H54 (cell line): ENCODE data around the gene OAF.
"Not testable (repeated sequence)": the region's sequence is repeated elsewhere in the genome, so short reads cannot be mapped to it uniquely, and the experiment has no call there.

Experiments used
- DNase-seq: peaks from one replicate; pipeline ENCODE4 v3.0.0; 2011; ENCODE audit warnings: low spot score, mixed read lengths; ENCODE audit not compliant: insufficient read length
- FAIRE-seq: peaks from 3 replicates; lab custom pipeline; 2011; peaks lifted over from hg19 to GRCh38; lab: Jason Lieb, UNC
- POLR2A ChIP-seq: IDR thresholded peaks from 2 replicates; pipeline ENCODE4 v1.6.1; 2011; ENCODE audit warnings: low read depth, mild to moderate bottlenecking, low read length

OAF gene

GRCh38 chr11:120258661-120259060 lies 47.8 kb downstream of the OAF start:
- FAIRE-seq (no peak), DNase-seq (no peak)
- no peak for TF ChIP-seq POLR2A

- DNase-seq: no peak
- no peak for FAIRE-seq
- TF ChIP-seq POLR2A: no peak
These were observed 48.4 kb downstream of the OAF start for GRCh38 chr11:120259241-120259640.

- DNase-seq (no peak), FAIRE-seq (no peak)
- TF ChIP-seq POLR2A: no peak
These were observed 49.2 kb downstream of the OAF start for GRCh38 chr11:120259988-120260565.

GRCh38 chr11:120260616-120261015 lies 49.8 kb downstream of the OAF start:
- FAIRE-seq (no peak), DNase-seq (no peak)
- TF ChIP-seq POLR2A: no peak

- no peak for TF ChIP-seq POLR2A
- DNase-seq: no peak
These were observed 50.5 kb downstream of the OAF start for GRCh38 chr11:120261321-120261720.

GRCh38 chr11:120261931-120262330 lies 51.1 kb downstream of the OAF start:
- DNase-seq: no peak
- no peak for FAIRE-seq
- TF ChIP-seq POLR2A: no peak

More at GRCh38 chr11:120261321-120261720, 50.5 kb downstream of the OAF start:
- FAIRE-seq: no peak

- no peak for TF ChIP-seq POLR2A
- FAIRE-seq (no peak), DNase-seq (no peak)
These were observed 56.5 kb downstream of the OAF start for GRCh38 chr11:120267319-120267718.

- FAIRE-seq (no peak), DNase-seq (no peak)
- TF ChIP-seq POLR2A: no peak
These were observed 57.9 kb downstream of the OAF start for GRCh38 chr11:120268686-120269085.

- no peak for DNase-seq
- no peak for TF ChIP-seq POLR2A
- no peak for FAIRE-seq
These were observed 59.6 kb downstream of the OAF start for GRCh38 chr11:120270386-120270785.

GRCh38 chr11:120271672-120272071 lies 60.8 kb downstream of the OAF start:
- no peak for FAIRE-seq
- TF ChIP-seq POLR2A: no peak
- no peak for DNase-seq

- no peak for TF ChIP-seq POLR2A
- peak; percentile 98 for FAIRE-seq
- peak; percentile 81 for DNase-seq
These were observed 61.5 kb downstream of the OAF start for GRCh38 chr11:120272303-120272702.

GRCh38 chr11:120273432-120273831 lies 62.6 kb downstream of the OAF start:
- DNase-seq (no peak), FAIRE-seq (no peak)
- TF ChIP-seq POLR2A: no peak

- not testable (repeated sequence) for FAIRE-seq, DNase-seq
These were observed 63.1 kb downstream of the OAF start for GRCh38 chr11:120273956-120274355.

- no peak for FAIRE-seq
- TF ChIP-seq POLR2A: no peak
- no peak for DNase-seq
These were observed 68.7 kb downstream of the OAF start for GRCh38 chr11:120279502-120279901.
